Stimulated activated naive CD8-positive, alpha-beta T cell treated with anti-CD3 and anti-CD28 coated beads, Interleukin-15, Interleukin-2, amounts not matched to agents 100 ng/mL and 50 ng/mL, for 24 hours (primary cell): ENCODE data around the gene REX1BD.
"Not testable (repeated sequence)": the region's sequence is repeated elsewhere in the genome, so short reads cannot be mapped to it uniquely, and the experiment has no call there.

Source experiments
- H3K27ac Mint-ChIP-seq: one replicate; pipeline ENCODE4 v1.8.0; 2021; ENCODE audit warnings: mild to moderate bottlenecking, mixed read lengths
- H3K27me3 Mint-ChIP-seq: one replicate; pipeline ENCODE4 v1.8.0; 2021; ENCODE audit warnings: mixed read lengths
- H3K36me3 Mint-ChIP-seq: one replicate; pipeline ENCODE4 v1.8.0; 2021; ENCODE audit warnings: low read depth, mixed read lengths
- H3K4me1 Mint-ChIP-seq: one replicate; pipeline ENCODE4 v1.8.0; 2021; ENCODE audit warnings: low read depth, mixed read lengths
- H3K4me3 Mint-ChIP-seq: one replicate; pipeline ENCODE4 v1.8.0; 2021; ENCODE audit warnings: mild to moderate bottlenecking, mixed read lengths
- H3K9me3 Mint-ChIP-seq: one replicate; pipeline ENCODE4 v1.8.0; 2021; ENCODE audit warnings: mixed read lengths

The REX1BD gene

GRCh38 chr19:18592732-18593131, 4.1 kb downstream of the REX1BD start:
- H3K27me3 Mint-ChIP-seq, H3K4me3 Mint-ChIP-seq, H3K27ac Mint-ChIP-seq, H3K9me3 Mint-ChIP-seq: not testable (repeated sequence)
- Mint-ChIP-seq H3K4me1 (peaks cover 39% of the 10 kb centered on the region), H3K36me3 (peaks cover 21% of the 10 kb centered on the region)

- H3K4me3 Mint-ChIP-seq, result peak overlapping the region; percentile 49
- no peaks in the 10 kb centered on the region for H3K27me3 Mint-ChIP-seq
- peaks cover 21% of the 10 kb centered on the region for H3K36me3 Mint-ChIP-seq
- H3K27ac Mint-ChIP-seq, result peak overlapping the region; percentile 38
- H3K9me3 Mint-ChIP-seq, result no peaks in the 10 kb centered on the region
- H3K4me1 Mint-ChIP-seq, result peaks cover 32% of the 10 kb centered on the region
Measured at GRCh38 chr19:18593367-18594095, 4.9 kb downstream of the REX1BD start.

- Mint-ChIP-seq H3K9me3 (no peaks in the 10 kb centered on the region), H3K4me3 (peak overlapping the region; percentile 74), H3K27me3 (no peaks in the 10 kb centered on the region), H3K27ac (peak overlapping the region; percentile 75), H3K4me1 (peaks cover 32% of the 10 kb centered on the region), H3K36me3 (peaks cover 21% of the 10 kb centered on the region)
Measured at GRCh38 chr19:18594096-18594823, 5.7 kb downstream of the REX1BD start.

- H3K4me3 Mint-ChIP-seq, result peak overlapping the region; percentile 74
- no peaks in the 10 kb centered on the region for H3K27me3 Mint-ChIP-seq
- H3K9me3 Mint-ChIP-seq, result no peaks in the 10 kb centered on the region
- peaks cover 17% of the 10 kb centered on the region for H3K36me3 Mint-ChIP-seq
- H3K27ac Mint-ChIP-seq, result peak overlapping the region; percentile 75
- H3K4me1 Mint-ChIP-seq, result peaks cover 28% of the 10 kb centered on the region
Measured at GRCh38 chr19:18594824-18595373, 6.3 kb downstream of the REX1BD start.

DNA sequence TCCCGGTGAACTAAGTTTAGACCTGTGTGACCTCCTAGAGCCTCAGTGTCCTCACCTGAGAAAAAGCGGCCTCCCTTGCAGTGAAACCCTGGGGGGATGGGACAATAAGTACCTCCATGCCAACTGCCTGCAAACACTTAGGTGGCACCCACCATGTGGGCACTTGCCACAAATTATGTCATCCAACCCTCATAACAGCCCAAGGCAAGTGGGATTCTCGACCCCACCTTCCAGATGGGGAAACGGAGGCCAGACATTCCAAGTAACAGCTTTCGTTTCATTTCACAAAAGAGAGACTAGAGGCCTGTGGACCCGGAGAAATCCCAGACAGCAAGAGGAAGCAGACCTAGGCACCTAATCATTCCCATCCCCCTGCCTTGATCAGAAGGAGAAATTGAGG, 6.9 kb downstream of the REX1BD start:
- Mint-ChIP-seq H3K4me1 (peaks cover 24% of the 10 kb centered on the region), H3K9me3 (no peaks in the 10 kb centered on the region), H3K4me3 (no peak overlapping the region), H3K27me3 (no peaks in the 10 kb centered on the region), H3K27ac (no peak overlapping the region), H3K36me3 (peaks cover 13% of the 10 kb centered on the region)

DNA sequence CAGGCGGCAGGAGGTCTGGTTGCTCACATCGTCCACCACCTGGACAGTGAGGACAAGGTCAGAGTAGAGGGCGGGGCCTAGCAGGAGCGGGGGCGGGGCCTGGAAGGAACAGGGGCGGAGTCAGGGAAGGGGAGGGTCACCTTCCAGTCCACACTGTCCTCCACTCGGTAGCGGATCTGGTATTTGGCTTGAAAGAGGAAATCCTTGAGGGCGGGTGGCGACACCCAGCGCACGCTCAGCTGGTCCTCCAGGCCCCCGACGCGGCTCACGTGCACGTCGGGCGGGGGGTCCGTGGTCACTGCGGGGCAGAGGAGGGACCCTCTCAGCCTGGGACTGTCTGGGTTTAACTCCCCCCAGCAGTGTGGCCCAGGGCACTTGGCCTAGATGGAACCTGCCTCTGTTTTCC, 8.2 kb downstream of the REX1BD start:
- no peak overlapping the region for H3K4me3 Mint-ChIP-seq
- H3K27me3 Mint-ChIP-seq, result peaks cover 4% of the 10 kb centered on the region
- H3K4me1 Mint-ChIP-seq, result peaks cover 18% of the 10 kb centered on the region
- no peaks in the 10 kb centered on the region for H3K9me3 Mint-ChIP-seq
- H3K36me3 Mint-ChIP-seq, result peaks cover 5% of the 10 kb centered on the region
- no peak overlapping the region for H3K27ac Mint-ChIP-seq

- peaks cover 18% of the 10 kb centered on the region for H3K4me1 Mint-ChIP-seq
- H3K4me3 Mint-ChIP-seq, result no peak overlapping the region
- H3K27ac Mint-ChIP-seq, result no peak overlapping the region
- no peaks in the 10 kb centered on the region for H3K9me3 Mint-ChIP-seq
- no peaks in the 10 kb centered on the region for H3K36me3 Mint-ChIP-seq
- peaks cover 14% of the 10 kb centered on the region for H3K27me3 Mint-ChIP-seq
Measured at GRCh38 chr19:18597809-18598660, 9.4 kb downstream of the REX1BD start.

- H3K4me3 Mint-ChIP-seq, result no peak overlapping the region
- H3K9me3 Mint-ChIP-seq, result no peaks in the 10 kb centered on the region
- H3K27ac Mint-ChIP-seq, result no peak overlapping the region
- no peaks in the 10 kb centered on the region for H3K36me3 Mint-ChIP-seq
- H3K27me3 Mint-ChIP-seq, result peaks cover 22% of the 10 kb centered on the region
- peaks cover 17% of the 10 kb centered on the region for H3K4me1 Mint-ChIP-seq
Measured at GRCh38 chr19:18599485-18599884, 10.9 kb downstream of the REX1BD start.

- not testable (repeated sequence) for H3K36me3 Mint-ChIP-seq, H3K4me3 Mint-ChIP-seq, H3K27ac Mint-ChIP-seq, H3K9me3 Mint-ChIP-seq
- Mint-ChIP-seq H3K27me3 (peaks cover 34% of the 10 kb centered on the region), H3K4me1 (peaks cover 12% of the 10 kb centered on the region)
Measured at GRCh38 chr19:18600692-18601397, 12.2 kb downstream of the REX1BD start.

GRCh38 chr19:18601875-18602274, 13.3 kb downstream of the REX1BD start:
- no peaks in the 10 kb centered on the region for H3K9me3 Mint-ChIP-seq
- no peak overlapping the region for H3K4me3 Mint-ChIP-seq
- no peaks in the 10 kb centered on the region for H3K36me3 Mint-ChIP-seq
- H3K4me1 Mint-ChIP-seq, result peaks cover 8% of the 10 kb centered on the region
- H3K27ac Mint-ChIP-seq, result no peak overlapping the region
- H3K27me3 Mint-ChIP-seq, result peaks cover 34% of the 10 kb centered on the region

- Mint-ChIP-seq H3K4me3 (no peak overlapping the region), H3K27ac (no peak overlapping the region), H3K27me3 (peaks cover 44% of the 10 kb centered on the region), H3K4me1 (peaks cover 11% of the 10 kb centered on the region), H3K9me3 (no peaks in the 10 kb centered on the region), H3K36me3 (no peaks in the 10 kb centered on the region)
Measured at GRCh38 chr19:18603255-18603957, 14.8 kb downstream of the REX1BD start.

- peaks cover 52% of the 10 kb centered on the region for H3K27me3 Mint-ChIP-seq
- H3K36me3 Mint-ChIP-seq, result no peaks in the 10 kb centered on the region
- H3K9me3 Mint-ChIP-seq, result no peaks in the 10 kb centered on the region
- H3K4me3 Mint-ChIP-seq, result no peak overlapping the region
- peaks cover 11% of the 10 kb centered on the region for H3K4me1 Mint-ChIP-seq
- H3K27ac Mint-ChIP-seq, result no peak overlapping the region
Measured at GRCh38 chr19:18603958-18604819, 15.6 kb downstream of the REX1BD start.

GRCh38 chr19:18604820-18605159, 16.2 kb downstream of the REX1BD start:
- no peak overlapping the region for H3K4me3 Mint-ChIP-seq
- H3K9me3 Mint-ChIP-seq, result no peaks in the 10 kb centered on the region
- no peak overlapping the region for H3K27ac Mint-ChIP-seq

More at GRCh38 chr19:18604820-18605159, 16.2 kb downstream of the REX1BD start:
- Mint-ChIP-seq H3K36me3 (no peaks in the 10 kb centered on the region), H3K4me1 (peaks cover 11% of the 10 kb centered on the region), H3K27me3 (peaks cover 58% of the 10 kb centered on the region)
